Esophagus squamous epithelium (tissue), 4 donors: ENCODE measurements around the gene ARHGAP26.

Experiments
- CTCF ChIP-seq, 6 experiments: fragments of 450-650 bp in 4 of 6; fragments of 200-600 bp in 2 of 6; sonication (generic) in 2 of 6; IDR thresholded peaks; one replicate each; pipeline ENCODE4 v1.5.1; 2016 to 2019; ENCODE audit warnings: antibody characterized with exemption in 6 of 6, mild to moderate bottlenecking in 4 of 6, moderate library complexity in 4 of 6
- POLR2A ChIP-seq, 4 donors: fragments of 450-650 bp; IDR thresholded peaks; one replicate each; pipeline ENCODE4 v1.6.1; 2017; ENCODE audit warnings: antibody characterized with exemption in 4 of 4, mild to moderate bottlenecking in 4 of 4, moderate library complexity in 3 of 4

GRCh38 chr5:143248391-143248790 lies 478.2 kb downstream of the ARHGAP26 start:
- no peak for TF ChIP-seq POLR2A (IDR thresholded peaks at IDR 0.05)
- no peak for TF ChIP-seq CTCF (IDR thresholded peaks at IDR 0.05)
